ENCODE measurements around the gene SLC12A5.

SLC12A5 gene

GRCh38 chr20:46006964-46007363, 22.1 kb upstream of the SLC12A5 start:
- no peak for DNase-seq (ENCODE audit: low read depth in 2 of 2)

DNA sequence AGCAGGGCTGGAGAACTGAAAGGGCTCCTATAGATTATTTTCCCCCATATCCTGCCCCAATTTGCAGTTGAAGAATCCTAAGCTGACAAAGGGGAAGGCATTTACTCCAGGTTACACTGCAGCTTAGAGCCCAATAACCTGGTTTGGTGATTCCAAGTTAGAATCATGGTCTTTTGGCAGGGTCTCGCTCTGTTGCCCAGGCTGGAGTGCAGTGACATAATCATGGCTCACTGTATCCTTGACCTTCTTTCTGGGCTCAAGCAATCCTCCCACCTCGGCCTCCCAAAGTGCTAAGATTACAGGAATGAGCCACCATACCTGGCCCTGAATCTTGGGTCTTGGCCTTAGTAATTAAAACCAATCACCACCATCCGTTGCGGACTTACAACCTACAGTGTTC, 21.3 kb upstream of the SLC12A5 start:
- no peak for DNase-seq (ENCODE audit: low read depth in 2 of 2)

DNA sequence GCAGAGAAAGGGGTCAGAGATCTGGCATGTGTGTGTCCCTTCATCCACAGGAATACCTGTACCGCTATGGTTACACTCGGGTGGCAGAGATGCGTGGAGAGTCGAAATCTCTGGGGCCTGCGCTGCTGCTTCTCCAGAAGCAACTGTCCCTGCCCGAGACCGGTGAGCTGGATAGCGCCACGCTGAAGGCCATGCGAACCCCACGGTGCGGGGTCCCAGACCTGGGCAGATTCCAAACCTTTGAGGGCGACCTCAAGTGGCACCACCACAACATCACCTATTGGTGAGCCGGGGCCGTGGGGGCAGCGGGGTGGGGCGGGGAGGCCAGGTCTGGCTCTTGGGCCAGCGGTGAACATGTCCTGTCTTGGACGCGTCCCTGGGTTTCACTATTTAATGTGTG, 19.2 kb upstream of the SLC12A5 start:
- DNase-seq (ENCODE audit: low read depth in 2 of 2) = no peak

GRCh38 chr20:46010491-46011391, 18.3 kb upstream of the SLC12A5 start:
- no peak for DNase-seq (ENCODE audit: low read depth in 2 of 2)

DNA sequence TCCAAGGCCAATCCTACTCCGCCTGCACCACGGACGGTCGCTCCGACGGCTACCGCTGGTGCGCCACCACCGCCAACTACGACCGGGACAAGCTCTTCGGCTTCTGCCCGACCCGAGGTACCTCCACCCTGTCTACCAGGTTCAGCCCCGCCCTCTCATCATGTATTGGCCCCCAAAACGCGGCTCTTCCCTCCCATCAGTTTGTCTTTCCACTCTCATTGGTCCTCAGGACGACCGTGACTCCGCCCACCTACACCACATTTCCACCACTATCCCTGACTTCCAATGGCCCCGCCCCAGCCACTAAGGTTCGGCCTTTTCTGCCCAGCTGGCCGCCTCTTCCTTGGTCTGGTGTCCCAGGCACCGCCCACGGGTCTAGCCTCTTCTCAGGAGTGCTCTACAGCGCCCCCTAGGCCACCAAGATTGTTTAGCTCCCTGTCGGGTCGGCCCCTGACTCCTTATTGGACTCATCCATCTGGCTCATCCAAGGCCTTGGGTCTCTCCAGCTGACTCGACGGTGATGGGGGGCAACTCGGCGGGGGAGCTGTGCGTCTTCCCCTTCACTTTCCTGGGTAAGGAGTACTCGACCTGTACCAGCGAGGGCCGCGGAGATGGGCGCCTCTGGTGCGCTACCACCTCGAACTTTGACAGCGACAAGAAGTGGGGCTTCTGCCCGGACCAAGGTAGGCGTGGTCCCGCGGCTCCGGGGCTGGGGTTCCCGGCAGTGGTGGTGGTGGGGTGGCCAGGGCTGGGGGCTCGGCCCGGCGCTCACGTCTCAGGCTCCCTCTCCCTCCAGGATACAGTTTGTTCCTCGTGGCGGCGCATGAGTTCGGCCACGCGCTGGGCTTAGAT, 17.2 kb upstream of the SLC12A5 start:
- DNase-seq (ENCODE audit: low read depth in 2 of 2) = no peak

- DNase-seq (ENCODE audit: low read depth in 2 of 2) = no peak
These were observed 16.1 kb upstream of the SLC12A5 start for GRCh38 chr20:46012921-46013320.

DNA sequence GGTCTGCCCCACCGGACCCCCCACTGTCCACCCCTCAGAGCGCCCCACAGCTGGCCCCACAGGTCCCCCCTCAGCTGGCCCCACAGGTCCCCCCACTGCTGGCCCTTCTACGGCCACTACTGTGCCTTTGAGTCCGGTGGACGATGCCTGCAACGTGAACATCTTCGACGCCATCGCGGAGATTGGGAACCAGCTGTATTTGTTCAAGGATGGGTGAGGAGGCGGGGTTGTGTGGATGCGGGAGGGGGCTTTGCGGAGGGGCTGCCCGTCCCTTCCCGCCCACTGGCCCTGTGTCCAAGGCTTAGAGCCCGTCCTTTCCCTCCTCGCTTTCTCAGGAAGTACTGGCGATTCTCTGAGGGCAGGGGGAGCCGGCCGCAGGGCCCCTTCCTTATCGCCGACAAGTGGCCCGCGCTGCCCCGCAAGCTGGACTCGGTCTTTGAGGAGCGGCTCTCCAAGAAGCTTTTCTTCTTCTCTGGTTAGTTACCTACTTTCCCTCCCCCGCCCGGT, 15.6 kb upstream of the SLC12A5 start:
- DNase-seq (ENCODE audit: low read depth in 2 of 2) = no peak

DNA sequence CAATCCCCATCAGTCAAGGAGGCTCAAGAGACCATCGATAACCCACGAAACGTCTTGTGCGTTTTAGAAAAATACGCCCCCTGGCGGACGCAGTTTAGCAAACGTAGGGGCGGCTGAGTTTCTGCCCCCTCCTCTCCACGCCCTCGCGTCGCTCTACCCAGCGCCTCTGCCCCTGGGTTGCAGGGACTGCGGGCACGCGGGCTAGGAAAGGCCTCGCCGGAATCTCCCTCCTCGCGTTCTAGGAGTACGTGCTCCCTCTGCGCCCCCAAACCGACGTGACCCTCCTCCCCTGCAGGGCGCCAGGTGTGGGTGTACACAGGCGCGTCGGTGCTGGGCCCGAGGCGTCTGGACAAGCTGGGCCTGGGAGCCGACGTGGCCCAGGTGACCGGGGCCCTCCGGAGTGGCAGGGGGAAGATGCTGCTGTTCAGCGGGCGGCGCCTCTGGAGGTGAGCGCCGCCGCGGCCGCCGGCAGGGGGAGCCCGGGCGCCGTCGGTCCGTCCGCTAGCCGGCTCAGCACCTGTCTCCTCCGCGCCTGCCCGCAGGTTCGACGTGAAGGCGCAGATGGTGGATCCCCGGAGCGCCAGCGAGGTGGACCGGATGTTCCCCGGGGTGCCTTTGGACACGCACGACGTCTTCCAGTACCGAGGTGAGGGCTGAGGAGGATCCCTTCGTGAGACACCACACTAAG, 15.0 kb upstream of the SLC12A5 start:
- DNase-seq (ENCODE audit: low read depth in 2 of 2) = no peak

DNA sequence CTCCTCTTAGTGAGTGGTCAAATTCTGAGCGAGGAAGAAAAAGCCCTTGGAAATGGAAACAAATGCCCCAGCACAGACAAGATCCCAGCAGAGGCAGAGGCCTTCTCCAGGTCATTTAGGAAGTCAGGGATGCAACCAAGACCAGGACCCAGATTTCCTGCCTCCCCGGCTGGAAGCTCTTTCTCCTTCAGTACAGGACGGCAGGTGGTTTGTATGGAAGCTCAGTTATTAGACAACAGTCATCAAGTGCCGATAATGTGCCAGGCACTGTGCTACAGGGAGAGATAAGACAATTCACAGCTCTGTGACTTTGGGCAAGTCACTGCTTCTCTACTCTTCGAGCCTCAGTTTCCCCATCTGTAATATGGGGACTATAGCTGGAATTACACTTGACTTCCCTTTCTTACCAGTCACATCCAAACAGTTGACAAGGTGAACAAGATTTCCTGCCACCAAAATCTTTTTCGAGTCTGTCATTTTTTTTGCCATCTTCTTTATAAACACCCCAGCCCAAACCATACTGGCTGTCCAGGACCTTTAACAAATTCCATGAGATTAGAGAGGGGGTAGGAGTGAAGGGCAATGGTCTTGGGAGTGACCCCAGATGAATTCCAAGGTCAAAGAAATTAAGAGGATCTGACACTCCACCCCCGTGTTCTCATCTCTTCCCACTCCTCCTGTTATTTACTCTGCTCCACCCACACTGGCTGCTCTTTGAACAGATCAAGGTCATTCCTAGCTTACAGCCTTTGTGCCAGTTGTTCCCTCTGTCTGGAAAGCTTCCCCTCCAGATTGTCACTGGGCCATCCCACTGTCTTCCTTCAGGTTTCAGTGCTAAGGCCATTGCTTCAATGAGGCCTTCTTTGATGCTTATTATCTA, 14.3 kb upstream of the SLC12A5 start:
- no peak for DNase-seq (ENCODE audit: low read depth in 2 of 2)

DNA sequence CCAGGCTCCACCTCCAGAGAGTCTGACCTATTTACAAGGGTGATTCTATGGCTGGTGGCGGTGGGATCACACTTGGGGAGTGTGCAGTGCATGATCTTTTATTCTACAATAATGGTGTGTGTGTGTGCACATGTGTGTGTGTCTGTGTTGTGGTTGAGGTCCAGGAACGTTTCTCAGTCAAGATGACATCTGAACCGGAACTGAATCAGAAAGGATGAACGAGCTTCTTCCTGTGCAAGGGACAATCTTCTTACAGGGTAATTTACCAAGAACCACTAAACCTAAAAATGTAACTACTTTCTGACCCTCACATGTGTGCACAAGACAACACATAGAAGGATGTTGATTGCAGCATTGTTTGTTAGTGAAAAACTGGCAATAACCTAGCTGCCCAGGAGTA, 11.7 kb upstream of the SLC12A5 start:
- no peak for DNase-seq (ENCODE audit: low read depth in 2 of 2)

- DNase-seq (ENCODE audit: low read depth in 2 of 2) = no peak
These were observed 10.9 kb upstream of the SLC12A5 start for GRCh38 chr20:46018112-46018511.

GRCh38 chr20:46018611-46019010, 10.4 kb upstream of the SLC12A5 start:
- DNase-seq (ENCODE audit: low read depth in 2 of 2) = no peak

DNA sequence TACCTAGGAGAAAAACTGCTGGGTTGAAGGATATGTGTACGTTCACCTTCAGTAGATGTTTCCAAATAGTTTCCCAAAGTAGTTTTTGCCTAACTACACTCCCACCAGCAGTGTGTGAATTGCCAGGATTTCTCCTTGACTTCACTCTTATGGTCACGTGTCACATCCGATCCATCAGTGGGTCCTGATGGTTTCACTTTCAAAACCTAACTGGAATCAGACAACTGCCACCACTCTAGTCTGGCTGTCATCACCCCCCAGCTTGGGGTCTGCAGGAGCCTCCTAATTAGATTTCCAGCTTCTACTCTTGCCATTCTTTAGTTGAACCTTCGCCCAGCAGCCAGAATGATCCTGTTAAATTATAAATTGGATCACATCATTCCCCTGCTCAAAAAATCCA, 8.5 kb upstream of the SLC12A5 start:
- no peak for DNase-seq (ENCODE audit: low read depth in 2 of 2)

DNA sequence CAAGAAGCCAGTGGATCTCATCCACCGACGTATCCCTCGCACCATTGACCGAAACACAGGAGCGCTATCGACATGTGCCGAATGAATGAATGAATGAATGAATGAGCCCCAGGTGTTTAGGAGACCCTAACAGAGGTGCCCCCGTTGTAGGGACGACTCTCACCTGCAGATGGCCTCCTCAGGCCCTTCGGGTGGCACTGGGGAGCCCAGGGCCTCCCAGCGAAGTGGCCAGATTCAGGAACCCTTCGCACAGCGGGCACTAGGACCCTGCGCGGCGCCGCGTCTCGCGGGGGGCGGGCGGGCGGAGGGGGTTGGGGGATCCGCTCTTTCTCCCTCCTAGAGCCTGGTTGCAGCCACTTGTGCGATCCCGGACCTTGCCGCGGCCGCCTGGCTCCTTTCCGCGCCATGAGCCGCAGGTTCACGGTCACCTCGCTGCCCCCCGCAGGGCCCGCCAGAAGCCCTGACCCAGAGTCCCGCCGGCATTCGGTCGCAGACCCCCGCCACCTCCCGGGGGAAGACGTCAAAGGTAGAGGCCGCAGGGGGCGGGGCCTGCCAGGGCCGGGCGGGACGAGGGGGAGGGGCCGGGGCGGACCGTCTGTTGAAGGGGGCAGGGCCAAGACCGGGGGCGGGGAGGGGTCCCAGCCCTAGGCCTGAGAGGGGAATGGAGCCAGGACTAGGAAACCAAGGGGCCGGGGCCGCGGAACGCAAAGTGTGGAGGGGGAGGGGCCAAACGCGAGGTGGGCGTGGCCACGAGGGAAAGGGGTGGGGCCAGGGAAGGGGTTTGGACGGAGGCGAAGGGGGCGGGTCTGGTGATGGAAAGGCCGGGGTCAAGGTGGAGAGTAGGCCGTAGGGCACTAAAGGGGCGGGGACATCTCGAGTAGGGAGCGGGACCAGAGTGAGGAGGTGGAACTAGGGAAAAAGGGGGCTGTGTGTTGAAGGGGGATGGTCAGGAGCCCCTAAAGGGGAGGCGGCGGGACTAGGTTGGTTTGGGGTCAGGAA, 7.4 kb upstream of the SLC12A5 start:
- no peak for DNase-seq (ENCODE audit: low read depth in 2 of 2)

- peak; percentile 46 to 55 for DNase-seq (ENCODE audit: low read depth in 2 of 2)
These were observed 6.4 kb upstream of the SLC12A5 start for GRCh38 chr20:46022411-46023147.

- DNase-seq (ENCODE audit: low read depth in 2 of 2) = no peak
These were observed 5.9 kb upstream of the SLC12A5 start for GRCh38 chr20:46023148-46023484.

GRCh38 chr20:46023999-46024398, 5.0 kb upstream of the SLC12A5 start:
- DNase-seq (ENCODE audit: low read depth in 2 of 2) = no peak

GRCh38 chr20:46025376-46025783, 3.6 kb upstream of the SLC12A5 start:
- no peak for DNase-seq (ENCODE audit: low read depth in 2 of 2)

- no peak for DNase-seq (ENCODE audit: low read depth in 2 of 2)
These were observed 1.7 kb upstream of the SLC12A5 start for GRCh38 chr20:46027245-46027853.
